ENCODE measurements around the gene RGCC. TPM values are rescaled to one million over a fixed set of nuclear protein-coding genes. Genes with fewer than 3 reads are reported as not detected.

RGCC gene
- total RNA-seq, 1 donor from 2014 or later: 76.8 TPM

GRCh38 chr13:41515491-41516139 lies 58.3 kb downstream of the RGCC start:
- no peak for DNase-seq (ENCODE audit: low read depth in 2 of 2)

- DNase-seq (ENCODE audit: low read depth in 2 of 2): no peak
Measured at GRCh38 chr13:41516166-41516565, 58.8 kb downstream of the RGCC start.

GRCh38 chr13:41516760-41517159 lies 59.4 kb downstream of the RGCC start:
- no peak for DNase-seq (ENCODE audit: low read depth in 2 of 2)

- no peak for DNase-seq (ENCODE audit: low read depth in 2 of 2)
Measured at GRCh38 chr13:41520016-41520659, 62.8 kb downstream of the RGCC start.

Other genes starting within 250 kb of the RGCC start
- 5.9 and 7.2 TPM in 2 replicates for gene MTRF1, start 194.0 kb upstream of the RGCC start, total RNA-seq
- 4.4 and 4.7 TPM in 2 replicates for gene NAA16, start 146.3 kb upstream of the RGCC start, total RNA-seq

All from dermis microvascular lymphatic vessel endothelial cell (primary cell).